GM21717 (cell line): Measurements from ENCODE around the gene LAP3.
"Not testable (repeated sequence)": the region's sequence is repeated elsewhere in the genome, so short reads cannot be mapped to it uniquely, and the experiment has no call there.

Source experiments
- ATAC-seq: cut with Tn5 transposase; IDR thresholded peaks from one replicate; pipeline ENCODE4 v1.9.1; 2021; ENCODE audit warnings: mild to moderate bottlenecking, moderate library complexity; ENCODE audit not compliant: unreplicated experiment

The LAP3 gene

GRCh38 chr4:17576932-17577664 lies at the start of gene LAP3:
LAP3 (plus strand) TSS chr4:17577198; CDS start chr4:17577466, 268 bp downstream.
- peak; percentile 77 for ATAC-seq

- ATAC-seq, result no peak
Observed at GRCh38 chr4:17528551-17529165, 48.3 kb upstream of the LAP3 start.

GRCh38 chr4:17531538-17532285 lies 45.3 kb upstream of the LAP3 start:
- ATAC-seq, result no peak

DNA sequence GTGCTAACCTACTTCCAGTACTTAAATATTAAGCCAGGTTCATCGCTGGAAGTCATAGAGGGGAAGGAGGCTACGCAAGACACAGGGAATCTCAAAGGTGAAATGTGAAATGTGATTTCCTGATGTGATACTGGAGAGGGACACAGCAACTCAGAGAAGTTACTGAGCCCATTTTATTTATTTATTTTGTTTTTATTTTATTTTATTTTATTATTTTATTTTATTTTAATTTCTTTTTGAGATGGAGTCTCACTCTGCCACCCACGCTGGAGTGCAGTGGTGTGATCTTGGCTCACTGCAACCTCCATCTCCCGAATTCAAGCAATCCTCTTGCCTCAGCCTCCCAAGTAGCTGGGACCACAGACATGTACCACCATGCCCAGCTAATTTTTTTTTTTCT lies 42.3 kb upstream of the LAP3 start:
- no peak for ATAC-seq

- peak; percentile 49 for ATAC-seq
Observed at GRCh38 chr4:17535242-17535641, 41.8 kb upstream of the LAP3 start.

GRCh38 chr4:17535906-17536305 lies 41.1 kb upstream of the LAP3 start:
- ATAC-seq, result no peak

- ATAC-seq, result not testable (repeated sequence)
Observed at GRCh38 chr4:17537060-17537459, 39.9 kb upstream of the LAP3 start.

- no peak for ATAC-seq
Observed at GRCh38 chr4:17544205-17544604, 32.8 kb upstream of the LAP3 start.

- ATAC-seq, result no peak
Observed at GRCh38 chr4:17544831-17545234, 32.2 kb upstream of the LAP3 start.

- no peak for ATAC-seq
Observed at GRCh38 chr4:17545374-17546140, 31.4 kb upstream of the LAP3 start.

GRCh38 chr4:17546222-17546621 lies 30.8 kb upstream of the LAP3 start:
- no peak for ATAC-seq

- no peak for ATAC-seq
Observed at GRCh38 chr4:17546678-17547077, 30.3 kb upstream of the LAP3 start.

DNA sequence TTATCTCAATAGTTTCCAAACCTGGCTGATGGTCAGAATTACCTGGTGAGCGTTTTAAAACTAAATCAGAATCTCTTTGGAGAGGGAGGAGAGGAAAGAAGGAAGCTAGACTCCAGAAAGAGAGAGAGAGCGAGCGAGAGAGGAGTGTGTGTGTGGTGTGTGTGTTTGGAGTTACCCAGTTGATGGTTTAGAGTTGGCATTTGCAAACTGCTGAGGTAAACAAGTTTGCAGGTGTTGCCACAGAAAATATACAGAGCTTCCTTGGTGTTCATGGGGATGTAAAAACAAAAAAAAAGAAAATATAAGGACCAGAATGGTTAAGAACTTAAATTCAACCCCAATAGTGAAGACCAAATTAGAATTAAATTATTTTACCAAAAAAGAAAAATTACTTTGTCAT lies 26.4 kb upstream of the LAP3 start:
- no peak for ATAC-seq

- ATAC-seq, result no peak
Observed at GRCh38 chr4:17552427-17552826, 24.6 kb upstream of the LAP3 start.

GRCh38 chr4:17554568-17554967 lies 22.4 kb upstream of the LAP3 start:
- no peak for ATAC-seq

DNA sequence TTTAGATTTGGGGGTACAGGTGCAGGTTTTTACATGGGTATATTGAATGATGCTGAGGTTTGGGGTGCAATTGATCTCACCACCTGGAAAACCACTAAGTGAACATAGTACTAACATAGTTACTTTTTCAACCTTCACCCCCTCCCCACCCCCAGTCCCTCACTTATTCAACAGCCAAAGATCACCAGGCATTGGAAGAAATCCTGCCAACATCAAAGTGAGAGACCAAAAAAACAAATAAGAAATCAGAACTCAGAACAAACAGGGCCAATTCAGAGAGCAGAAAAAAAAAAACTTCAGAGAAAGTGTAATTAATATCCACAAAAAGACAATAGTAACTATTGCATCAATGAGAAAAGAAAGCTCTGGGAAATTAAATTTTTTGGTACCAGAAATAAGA lies 20.5 kb upstream of the LAP3 start:
- no peak for ATAC-seq

- ATAC-seq, result no peak
Observed at GRCh38 chr4:17557880-17558279, 19.1 kb upstream of the LAP3 start.

DNA sequence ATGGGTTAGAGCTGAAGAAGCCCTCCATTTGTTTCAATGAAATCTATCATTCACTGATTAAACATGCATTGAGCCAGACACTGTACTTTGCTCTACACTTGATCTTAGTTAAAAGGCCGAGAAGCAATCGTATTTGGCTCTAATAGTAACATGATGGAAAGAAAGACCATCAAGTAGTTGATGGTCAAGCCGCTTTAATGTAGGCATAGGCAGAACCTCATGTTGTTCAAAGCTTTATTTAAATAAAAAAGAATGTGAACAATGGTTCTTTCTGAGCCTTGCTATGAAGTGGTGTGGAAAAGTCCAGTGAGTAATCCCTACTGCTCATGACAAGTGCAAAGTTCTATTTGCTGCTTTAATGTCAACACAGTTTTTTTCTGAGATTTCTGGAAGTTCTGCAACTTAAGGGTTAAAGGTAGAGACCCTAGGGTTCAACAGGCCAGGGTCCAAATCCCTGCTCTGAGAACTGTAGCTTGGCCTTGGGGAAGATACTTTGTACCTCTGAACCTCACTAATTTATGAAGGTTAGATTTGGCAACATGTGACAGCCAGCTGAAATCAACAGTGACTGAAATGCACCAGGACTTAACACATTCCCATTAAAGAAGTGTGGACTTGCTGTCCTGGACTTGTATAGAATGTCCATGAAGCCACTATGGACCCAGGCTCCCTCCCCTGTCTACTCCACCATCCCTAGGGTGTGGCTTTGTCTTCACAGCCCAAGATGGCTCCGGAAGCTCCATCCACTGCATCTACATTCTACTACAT lies 17.9 kb upstream of the LAP3 start:
- no peak for ATAC-seq

GRCh38 chr4:17559709-17560048 lies 17.3 kb upstream of the LAP3 start:
- ATAC-seq, result no peak

- ATAC-seq, result no peak
Observed at GRCh38 chr4:17560065-17560673, 16.8 kb upstream of the LAP3 start.
